Breast epithelium (tissue), 4 donors: ENCODE measurements around the gene SLC35F1. TPM values are rescaled to one million over a fixed set of nuclear protein-coding genes. Genes with fewer than 3 reads are reported as not detected.

Experiments used
- DNase-seq, 2 donors: peaks; one replicate each; pipeline ENCODE4 v3.0.0-alpha.2; 2019; ENCODE audit warnings: low spot score in 2 of 2
- H3K27ac ChIP-seq, 2 donors: fragments of 200-600 bp; sonication (generic) in 1 of 2; one replicate each; pipeline ENCODE4 v1.5.1; 2016 to 2019; ENCODE audit warnings: mild to moderate bottlenecking in 1 of 2
- H3K27me3 ChIP-seq, 2 donors: fragments of 200-600 bp; sonication (generic) in 1 of 2; one replicate each; pipeline versions ENCODE4 v1.5.1 to v1.6.0; 2017 to 2019; ENCODE audit warnings: control low read depth in 1 of 2, mild to moderate bottlenecking in 1 of 2
- H3K36me3 ChIP-seq: fragments of 200-600 bp; one replicate; pipeline ENCODE4 v1.5.1; 2019
- H3K4me1 ChIP-seq, 2 donors: fragments of 200-600 bp; sonication (generic); one replicate each; pipeline ENCODE4 v1.5.1; 2016 to 2019; ENCODE audit warnings: control low read depth in 1 of 2
- H3K4me3 ChIP-seq, 3 donors: fragments of 200-600 bp; sonication (generic); 1 replicate in 2 of 3; 2 replicates in 1 of 3; pipeline ENCODE4 v1.5.1; 2016 to 2019; ENCODE audit warnings: mild to moderate bottlenecking in 3 of 3, moderate library complexity in 2 of 3
- H3K9me3 ChIP-seq, 2 donors: fragments of 200-600 bp; sonication (generic) in 1 of 2; one replicate each; pipeline ENCODE4 v1.5.1; 2016 to 2019; ENCODE audit warnings: control low read depth in 1 of 2
- POLR2A ChIP-seq: fragments of 450-650 bp; IDR thresholded peaks from one replicate; pipeline ENCODE4 v1.6.1; 2016; ENCODE audit warnings: antibody characterized with exemption, mild to moderate bottlenecking, moderate library complexity
- POLR2AphosphoS5 ChIP-seq, 3 donors: sonication (generic); formaldehyde crosslinking; IDR thresholded peaks; one replicate each; pipeline ENCODE4 v1.6.1; 2017; ENCODE audit warnings: antibody characterized with exemption in 3 of 3
- intact Hi-C: fragments of 100-400 bp; cut with DNase I; formaldehyde crosslinking; loops from one replicate; pipeline ENCODE4 v1.15.1; 2023; ENCODE audit warnings: low total_unique reads
- total RNA-seq, 3 donors: library from RNA; depleted of rRNA; stranded (reverse); fragments of >200 nt; gene quantifications; one replicate each; pipeline ENCODE4 v1.1.0, GENCODE V29; 2016
- TF ChIP-seq, protein P1 (sequence below), 3 donors: fragments of 450-650 bp; IDR thresholded peaks; one replicate each; pipeline ENCODE4 v1.5.1; 2016 to 2017; ENCODE audit warnings: antibody characterized with exemption in 3 of 3, mild to moderate bottlenecking in 3 of 3, moderate library complexity in 3 of 3

SLC35F1 gene
- total RNA-seq, 3 donors from 2014 or later: 0.66 to 2.5 (median 0.80) TPM

GRCh38 chr6:118309337-118310093 is 402.5 kb downstream of the SLC35F1 start:
- Histone ChIP-seq H3K27ac (no peak overlapping the region), H3K4me3 (no peak overlapping the region), H3K27me3 (no peaks in the 10 kb centered on the region), H3K36me3 (no peaks in the 10 kb centered on the region), H3K4me1 (no peaks in the 10 kb centered on the region), H3K9me3 (no peaks in the 10 kb centered on the region)
- TF ChIP-seq, protein P1, sequence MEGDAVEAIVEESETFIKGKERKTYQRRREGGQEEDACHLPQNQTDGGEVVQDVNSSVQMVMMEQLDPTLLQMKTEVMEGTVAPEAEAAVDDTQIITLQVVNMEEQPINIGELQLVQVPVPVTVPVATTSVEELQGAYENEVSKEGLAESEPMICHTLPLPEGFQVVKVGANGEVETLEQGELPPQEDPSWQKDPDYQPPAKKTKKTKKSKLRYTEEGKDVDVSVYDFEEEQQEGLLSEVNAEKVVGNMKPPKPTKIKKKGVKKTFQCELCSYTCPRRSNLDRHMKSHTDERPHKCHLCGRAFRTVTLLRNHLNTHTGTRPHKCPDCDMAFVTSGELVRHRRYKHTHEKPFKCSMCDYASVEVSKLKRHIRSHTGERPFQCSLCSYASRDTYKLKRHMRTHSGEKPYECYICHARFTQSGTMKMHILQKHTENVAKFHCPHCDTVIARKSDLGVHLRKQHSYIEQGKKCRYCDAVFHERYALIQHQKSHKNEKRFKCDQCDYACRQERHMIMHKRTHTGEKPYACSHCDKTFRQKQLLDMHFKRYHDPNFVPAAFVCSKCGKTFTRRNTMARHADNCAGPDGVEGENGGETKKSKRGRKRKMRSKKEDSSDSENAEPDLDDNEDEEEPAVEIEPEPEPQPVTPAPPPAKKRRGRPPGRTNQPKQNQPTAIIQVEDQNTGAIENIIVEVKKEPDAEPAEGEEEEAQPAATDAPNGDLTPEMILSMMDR (IDR thresholded peaks at IDR 0.05): no peak
- no peak for TF ChIP-seq POLR2AphosphoS5 (IDR thresholded peaks at IDR 0.05)
- no peak for TF ChIP-seq POLR2A
- intact Hi-C loops: no loop called here
- no peak for DNase-seq

DNA sequence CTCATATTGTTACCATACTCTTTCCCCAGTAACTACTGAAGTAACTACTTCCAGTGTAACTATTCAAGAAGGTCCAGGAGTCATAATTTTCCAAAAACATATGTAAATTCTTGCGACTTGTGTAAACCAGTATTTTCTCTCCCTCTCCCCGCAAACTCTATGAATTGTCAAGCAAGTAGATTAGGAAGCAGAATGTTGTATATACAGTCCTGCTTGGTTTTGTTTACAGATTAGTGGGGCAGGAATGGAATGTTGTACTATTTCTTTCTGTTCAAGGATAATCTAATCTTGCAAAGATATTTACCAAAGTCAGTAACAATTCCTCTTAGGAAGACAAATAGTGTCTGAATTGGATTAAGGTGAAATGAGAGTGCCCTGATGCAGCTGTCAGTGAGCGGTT is 406.1 kb downstream of the SLC35F1 start:
- Histone ChIP-seq H3K9me3 (no peaks in the 10 kb centered on the region), H3K27me3 (no peaks in the 10 kb centered on the region), H3K4me1 (no peaks in the 10 kb centered on the region), H3K4me3 (no peak overlapping the region), H3K27ac (no peak overlapping the region), H3K36me3 (no peaks in the 10 kb centered on the region)
- no peak for DNase-seq
- TF ChIP-seq POLR2AphosphoS5 (IDR thresholded peaks at IDR 0.05): no peak
- TF ChIP-seq, protein P1 (IDR thresholded peaks at IDR 0.05): no peak
- no peak for TF ChIP-seq POLR2A
- intact Hi-C loops: no loop called here

DNA sequence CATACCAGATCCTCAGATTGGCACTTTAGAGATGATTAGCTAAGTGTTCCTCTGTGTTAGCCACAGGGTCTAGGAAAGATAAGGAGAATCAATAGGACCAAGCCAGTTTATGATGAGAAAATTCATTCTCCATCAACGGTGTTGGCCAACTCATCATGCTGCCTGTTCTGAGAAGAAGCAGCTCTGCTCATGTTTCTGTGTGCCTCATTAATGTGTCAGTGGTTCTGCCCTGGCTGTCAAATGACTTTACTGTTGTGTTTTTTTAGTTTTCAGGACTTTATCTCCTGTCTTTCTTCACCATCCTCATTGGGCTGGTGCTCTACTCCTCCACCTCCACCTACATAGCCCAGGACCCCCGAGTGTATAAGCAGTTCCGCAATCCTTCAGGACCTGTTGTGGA is 406.7 kb downstream of the SLC35F1 start:
- Histone ChIP-seq H3K4me1 (no peaks in the 10 kb centered on the region), H3K27ac (no peak overlapping the region), H3K4me3 (no peak overlapping the region), H3K9me3 (no peaks in the 10 kb centered on the region), H3K27me3 (no peaks in the 10 kb centered on the region), H3K36me3 (no peaks in the 10 kb centered on the region)
- intact Hi-C loops: no loop called here
- no peak for DNase-seq
- no peak for TF ChIP-seq POLR2A
- TF ChIP-seq, protein P1 (IDR thresholded peaks at IDR 0.05): no peak
- no peak for TF ChIP-seq POLR2AphosphoS5 (IDR thresholded peaks at IDR 0.05)

DNA sequence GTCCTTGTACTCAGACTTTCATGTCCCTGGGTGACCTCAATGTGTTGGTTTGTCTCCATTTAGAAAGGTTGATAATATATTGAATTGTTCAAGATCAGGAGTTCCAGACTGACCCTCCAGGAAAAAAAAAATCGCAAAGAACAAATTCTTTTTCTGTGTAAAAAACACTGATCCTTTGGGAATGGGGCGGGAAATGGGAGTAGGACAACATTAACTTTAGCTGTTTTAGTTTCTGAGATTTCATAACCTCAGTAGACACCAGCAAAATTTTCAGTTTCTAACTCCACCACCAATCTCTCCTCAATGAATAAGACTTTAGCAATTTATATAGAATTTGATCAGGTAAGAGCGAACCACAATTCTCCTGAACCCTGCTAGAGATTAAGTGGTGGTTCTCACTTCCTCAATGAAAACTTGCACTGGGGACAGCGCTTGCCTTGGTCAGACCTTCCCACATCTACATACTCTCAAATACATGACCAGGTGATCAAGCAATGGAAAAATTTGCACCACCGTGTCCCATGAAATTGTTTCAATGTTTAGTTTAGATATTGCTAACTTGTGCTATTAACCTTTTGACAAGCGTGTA is 409.8 kb downstream of the SLC35F1 start:
- no peak for DNase-seq
- Histone ChIP-seq H3K27me3 (no peaks in the 10 kb centered on the region), H3K4me3 (no peak overlapping the region), H3K4me1 (no peaks in the 10 kb centered on the region), H3K9me3 (no peaks in the 10 kb centered on the region), H3K36me3 (no peaks in the 10 kb centered on the region), H3K27ac (peak overlapping the region in 1 of 2 donors; percentile 20)
- intact Hi-C loops: no loop called here
- no peak for TF ChIP-seq POLR2A
- no peak for TF ChIP-seq POLR2AphosphoS5 (IDR thresholded peaks at IDR 0.05)
- TF ChIP-seq, protein P1 (IDR thresholded peaks at IDR 0.05): no peak
